Spleen (tissue), 3 donors: ENCODE measurements around the gene DNAJC15.

Source experiments
- POLR2A ChIP-seq, 3 donors: fragments of 450-650 bp; IDR thresholded peaks; one replicate each; pipeline ENCODE4 v1.5.1; 2017; ENCODE audit warnings: antibody characterized with exemption in 3 of 3, mild to moderate bottlenecking in 1 of 3
- POLR2AphosphoS5 ChIP-seq, 3 donors: sonication (generic); formaldehyde crosslinking; IDR thresholded peaks; one replicate each; pipeline ENCODE4 v1.5.1; 2017; ENCODE audit warnings: antibody characterized with exemption in 3 of 3

DNA sequence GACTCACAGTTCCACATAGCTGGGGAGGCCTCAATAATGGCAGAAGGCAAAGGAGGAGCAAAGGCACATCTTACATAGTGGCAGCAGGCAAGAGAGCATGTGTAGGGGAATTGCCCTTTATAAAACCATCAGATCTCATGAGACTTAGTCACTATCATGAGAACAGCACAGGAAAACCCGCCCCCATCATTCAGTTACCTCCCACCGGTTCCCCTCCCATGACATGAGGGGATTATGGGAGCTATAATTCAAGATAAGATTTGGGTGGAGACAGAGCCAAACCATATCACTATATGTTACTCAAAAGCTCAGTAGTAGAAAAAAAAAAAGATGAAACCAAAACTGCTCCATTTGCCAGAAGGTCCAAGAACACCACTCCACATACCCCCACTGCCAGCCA, 58.5 kb downstream of the DNAJC15 start:
- TF ChIP-seq POLR2A (IDR thresholded peaks at IDR 0.05) (no peak), POLR2AphosphoS5 (IDR thresholded peaks at IDR 0.05) (no peak)
